HG03432 (cell line): Measurements from ENCODE around the gene GPRIN2.
"Not testable (repeated sequence)": the region's sequence is repeated elsewhere in the genome, so short reads cannot be mapped to it uniquely, and the experiment has no call there.

Experiments
- ATAC-seq: cut with Tn5 transposase; IDR thresholded peaks from one replicate; pipeline ENCODE4 v1.9.1; 2021; ENCODE audit warnings: mild to moderate bottlenecking, moderate library complexity; ENCODE audit not compliant: unreplicated experiment

GPRIN2 gene

GRCh38 chr10:46556515-46557318 lies at the start of gene GPRIN2:
GPRIN2 (minus strand) TSS chr10:46556658; CDS start chr10:46550736, 5,922 bp downstream.
- ATAC-seq = no peak

GRCh38 chr10:46600516-46600915 lies 44.1 kb upstream of the GPRIN2 start:
- ATAC-seq = peak; percentile 53

GRCh38 chr10:46597616-46598246 lies 41.3 kb upstream of the GPRIN2 start:
- peak; percentile 93 for ATAC-seq

GRCh38 chr10:46596570-46596969 lies 40.1 kb upstream of the GPRIN2 start:
- not testable (repeated sequence) for ATAC-seq

- ATAC-seq = not testable (repeated sequence)
Measured at GRCh38 chr10:46594453-46595063, 38.1 kb upstream of the GPRIN2 start.

- not testable (repeated sequence) for ATAC-seq
Measured at GRCh38 chr10:46593307-46593706, 36.8 kb upstream of the GPRIN2 start.

- not testable (repeated sequence) for ATAC-seq
Measured at GRCh38 chr10:46591053-46591452, 34.6 kb upstream of the GPRIN2 start.

- not testable (repeated sequence) for ATAC-seq
Measured at GRCh38 chr10:46589589-46589988, 33.1 kb upstream of the GPRIN2 start.

GRCh38 chr10:46588221-46588620 lies 31.8 kb upstream of the GPRIN2 start:
- not testable (repeated sequence) for ATAC-seq

- not testable (repeated sequence) for ATAC-seq
Measured at GRCh38 chr10:46587546-46587945, 31.1 kb upstream of the GPRIN2 start.

- ATAC-seq = not testable (repeated sequence)
Measured at GRCh38 chr10:46585246-46585645, 28.8 kb upstream of the GPRIN2 start.

GRCh38 chr10:46584196-46584595 lies 27.7 kb upstream of the GPRIN2 start:
- ATAC-seq = not testable (repeated sequence)

GRCh38 chr10:46582568-46582967 lies 26.1 kb upstream of the GPRIN2 start:
- not testable (repeated sequence) for ATAC-seq

GRCh38 chr10:46581997-46582396 lies 25.5 kb upstream of the GPRIN2 start:
- not testable (repeated sequence) for ATAC-seq

GRCh38 chr10:46579378-46579777 lies 22.9 kb upstream of the GPRIN2 start:
- not testable (repeated sequence) for ATAC-seq

- ATAC-seq = not testable (repeated sequence)
Measured at GRCh38 chr10:46578474-46579178, 22.2 kb upstream of the GPRIN2 start, which contains the start of gene SYT15. SYT15 (plus strand) TSS chr10:46579128; CDS start chr10:46579169, 41 bp downstream.

GRCh38 chr10:46577624-46578473 lies 21.4 kb upstream of the GPRIN2 start:
- not testable (repeated sequence) for ATAC-seq

- not testable (repeated sequence) for ATAC-seq
Measured at GRCh38 chr10:46573884-46574283, 17.4 kb upstream of the GPRIN2 start.

- not testable (repeated sequence) for ATAC-seq
Measured at GRCh38 chr10:46573314-46573713, 16.9 kb upstream of the GPRIN2 start.

GRCh38 chr10:46572765-46573164 lies 16.3 kb upstream of the GPRIN2 start:
- not testable (repeated sequence) for ATAC-seq
